Stimulated activated naive CD4-positive, alpha-beta T cell (primary cell): ENCODE results near the gene AKT2.
"Not testable (repeated sequence)": the region's sequence is repeated elsewhere in the genome, so short reads cannot be mapped to it uniquely, and the experiment has no call there.

Experiments used
- DNase-seq, 6 experiments: peaks; one replicate each; lab custom pipeline; 2025; lab: John Stamatoyannopoulos, UW

Gene AKT2

DNA sequence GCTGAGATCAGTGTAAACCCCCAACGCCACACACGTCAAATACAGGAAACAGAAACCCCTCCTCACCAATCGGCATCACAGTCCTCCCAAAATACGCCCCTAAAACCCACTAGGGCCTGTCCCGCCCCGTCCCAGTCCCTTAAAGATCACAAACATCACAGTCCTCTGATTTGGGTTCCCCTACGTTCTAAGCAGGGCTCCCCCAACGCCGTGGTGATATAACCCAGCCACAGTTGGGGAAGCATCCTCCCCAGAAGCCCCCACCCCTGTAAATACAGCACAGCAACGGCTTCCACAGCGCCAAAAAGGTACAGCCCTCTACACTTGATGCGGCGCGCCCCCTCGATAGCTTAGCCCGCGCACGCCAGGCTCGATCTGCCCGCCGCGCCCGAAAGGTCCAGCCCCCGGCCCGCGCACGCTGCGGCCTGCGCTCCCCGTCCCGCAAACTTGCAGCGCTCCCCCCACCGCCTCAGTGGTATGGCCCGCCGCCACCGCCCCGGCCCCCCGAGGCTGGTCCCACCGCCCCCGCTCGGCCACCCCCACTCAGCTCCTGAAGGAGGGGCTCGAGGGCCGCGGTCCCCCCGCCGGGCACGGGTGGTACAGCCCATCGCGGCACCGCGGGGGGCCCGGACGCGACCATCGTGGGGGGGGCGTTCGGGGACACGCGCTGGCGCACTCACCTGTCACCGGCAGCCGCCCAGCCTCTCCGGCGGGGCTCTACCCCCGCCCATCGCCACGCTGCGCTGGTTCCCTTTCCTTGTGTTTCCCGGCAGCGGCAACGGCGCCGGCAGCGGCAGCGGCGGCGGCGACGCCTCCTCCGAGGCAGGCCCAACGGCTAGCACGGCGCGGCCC lies at the start of gene AKT2:
TSS of gene AKT2 (minus strand) at position 845 of the 852 bp plus-strand sequence. CDS start 20,078 bp downstream, outside the sequence.
- DNase-seq, result peak; percentile 71 to 97 (median 80)

DNA sequence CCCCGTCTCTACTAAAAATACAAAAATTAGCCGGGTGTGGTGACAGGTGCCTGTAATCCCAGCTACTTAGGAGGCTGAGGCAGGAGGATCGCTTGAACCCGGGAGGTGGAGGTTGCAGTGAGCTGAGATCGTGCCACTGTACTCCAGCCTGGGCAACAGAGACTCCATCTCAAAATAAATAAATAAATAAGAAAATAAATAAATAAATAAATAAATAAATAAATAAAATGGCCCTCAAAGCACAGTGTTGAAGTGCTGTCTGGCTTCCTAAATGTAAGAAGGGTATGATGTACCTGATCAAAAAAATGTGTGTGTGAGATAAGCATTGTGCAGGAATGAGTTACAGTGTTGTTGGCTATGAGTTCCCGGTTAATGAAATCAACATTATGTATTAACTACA lies 47.9 kb upstream of the AKT2 start:
- not testable (repeated sequence) for DNase-seq

DNA sequence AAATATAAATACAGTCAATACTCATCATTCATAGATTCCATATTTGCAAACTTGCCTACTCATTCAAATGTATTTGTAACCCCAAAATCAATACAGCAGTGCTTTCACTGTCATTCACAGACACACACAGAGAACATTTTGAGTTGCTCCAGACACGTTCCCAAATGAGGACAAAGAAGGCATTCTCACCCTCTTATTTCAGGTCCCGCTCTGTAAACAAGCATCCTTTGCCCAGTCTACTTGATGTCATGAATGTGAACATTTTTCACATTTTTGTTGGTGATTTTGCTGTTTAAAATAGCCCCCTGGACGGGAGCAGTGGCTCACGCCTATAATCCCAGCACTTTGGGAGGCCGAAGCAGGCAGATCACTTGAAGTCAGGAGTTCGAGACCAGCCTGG lies 47.5 kb upstream of the AKT2 start:
- DNase-seq, result no peak

DNA sequence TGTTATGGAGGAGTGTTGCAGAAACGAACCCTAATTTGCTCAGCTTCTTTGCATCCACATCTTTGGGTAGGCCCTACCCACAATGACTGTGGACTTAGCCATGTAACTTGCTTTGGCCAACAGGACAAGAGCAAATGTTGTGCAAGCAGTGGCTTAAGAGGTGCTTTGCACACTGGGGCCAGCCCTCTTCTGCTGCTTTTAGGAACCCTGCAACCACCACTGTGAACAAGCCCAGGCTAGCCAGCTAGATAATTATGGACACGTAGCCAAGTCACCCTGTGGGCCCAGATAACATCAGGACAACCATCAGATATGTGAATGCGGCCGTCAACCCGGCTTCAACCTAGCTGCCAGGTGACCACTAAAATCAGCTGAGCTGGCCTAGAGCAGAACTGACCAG lies 45.9 kb upstream of the AKT2 start:
- DNase-seq, result no peak

DNA sequence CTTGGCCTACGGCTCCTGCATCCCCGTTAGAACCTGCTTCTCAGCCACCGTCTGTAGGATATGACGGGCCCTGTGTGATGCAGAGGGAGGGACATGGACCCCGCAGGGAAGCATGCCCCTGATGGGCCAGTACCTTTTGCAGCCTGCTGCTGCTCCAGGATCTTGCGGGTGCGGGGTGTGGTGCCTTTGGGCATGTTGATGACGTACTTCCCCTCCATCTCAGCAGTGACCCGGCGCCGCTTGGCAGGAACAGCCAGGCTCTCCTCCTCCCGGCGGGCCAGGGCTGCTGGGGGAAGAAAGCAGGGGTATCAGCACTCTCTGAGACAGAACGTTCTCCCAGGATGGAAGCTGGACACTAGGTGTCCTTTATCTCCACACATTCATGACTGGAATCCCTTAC lies 41.1 kb upstream of the AKT2 start:
- DNase-seq, result no peak

DNA sequence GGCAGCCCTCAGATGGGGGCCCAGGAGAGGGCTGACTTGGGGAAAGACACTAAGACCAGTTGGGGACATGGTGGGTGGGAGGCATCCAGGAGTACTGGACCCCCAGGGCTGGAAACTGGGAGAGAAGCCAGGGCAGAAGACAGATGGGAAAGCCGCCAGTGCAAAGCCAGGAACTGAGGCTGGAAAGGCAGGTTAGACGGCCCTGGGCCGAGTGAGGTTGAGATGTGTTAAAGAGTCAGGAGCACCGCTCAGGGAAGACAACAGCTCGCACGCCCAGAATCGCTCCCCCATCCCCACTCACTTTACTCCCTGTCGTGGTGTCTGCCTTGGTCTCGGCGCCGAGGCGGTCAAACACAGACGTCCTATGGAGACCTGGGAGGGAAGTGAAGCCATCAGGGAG lies 38.6 kb upstream of the AKT2 start:
- DNase-seq, result no peak

DNA sequence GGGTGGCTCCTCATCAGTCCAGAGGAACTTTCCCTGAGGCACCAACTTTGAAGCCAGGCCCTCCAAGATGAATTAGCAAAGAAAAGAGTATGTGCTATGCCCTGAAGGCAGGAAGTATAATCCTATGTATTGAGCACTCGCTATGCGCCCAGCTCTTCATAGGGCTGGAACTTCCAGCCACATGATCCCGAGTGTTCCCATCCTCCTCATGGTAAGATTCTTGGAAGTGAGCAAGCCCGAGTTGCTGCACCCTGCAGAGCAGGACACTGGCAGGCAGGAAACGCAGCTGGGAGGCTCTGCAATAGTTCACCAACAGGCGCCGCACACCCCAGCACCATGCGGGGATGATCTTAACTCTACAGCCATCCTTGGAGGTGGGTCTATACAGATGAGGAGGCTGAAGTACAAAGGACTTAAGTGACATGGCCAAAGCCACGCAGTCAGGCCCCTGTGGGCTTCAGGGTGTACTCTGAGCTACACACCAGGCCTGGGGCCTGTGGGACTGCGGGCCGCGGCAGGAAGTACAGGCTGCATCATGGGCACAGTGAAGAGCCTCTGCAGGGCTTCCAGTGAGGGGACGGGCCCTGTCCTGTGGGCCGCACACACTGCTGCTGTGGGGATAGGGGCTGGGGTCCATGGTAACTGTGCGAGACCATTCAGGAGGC lies 37.9 kb upstream of the AKT2 start:
- DNase-seq, result no peak

DNA sequence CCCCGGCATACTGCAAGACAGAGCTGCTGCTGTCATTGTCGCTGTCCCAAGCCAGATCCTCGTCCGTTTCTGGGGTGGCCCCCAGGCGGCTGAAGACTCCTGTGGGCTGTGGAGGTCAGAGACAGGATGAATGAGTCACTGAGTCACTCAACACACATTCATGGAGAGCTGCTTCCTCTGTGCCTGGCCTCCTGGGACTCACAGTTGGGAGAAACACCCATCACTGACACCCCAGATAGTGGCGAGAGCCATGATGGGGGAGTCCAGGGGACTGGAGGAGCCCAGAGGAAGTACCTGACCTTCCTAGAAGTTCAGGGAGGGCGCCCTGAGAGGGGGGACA lies 37.1 kb upstream of the AKT2 start:
- DNase-seq, result no peak

DNA sequence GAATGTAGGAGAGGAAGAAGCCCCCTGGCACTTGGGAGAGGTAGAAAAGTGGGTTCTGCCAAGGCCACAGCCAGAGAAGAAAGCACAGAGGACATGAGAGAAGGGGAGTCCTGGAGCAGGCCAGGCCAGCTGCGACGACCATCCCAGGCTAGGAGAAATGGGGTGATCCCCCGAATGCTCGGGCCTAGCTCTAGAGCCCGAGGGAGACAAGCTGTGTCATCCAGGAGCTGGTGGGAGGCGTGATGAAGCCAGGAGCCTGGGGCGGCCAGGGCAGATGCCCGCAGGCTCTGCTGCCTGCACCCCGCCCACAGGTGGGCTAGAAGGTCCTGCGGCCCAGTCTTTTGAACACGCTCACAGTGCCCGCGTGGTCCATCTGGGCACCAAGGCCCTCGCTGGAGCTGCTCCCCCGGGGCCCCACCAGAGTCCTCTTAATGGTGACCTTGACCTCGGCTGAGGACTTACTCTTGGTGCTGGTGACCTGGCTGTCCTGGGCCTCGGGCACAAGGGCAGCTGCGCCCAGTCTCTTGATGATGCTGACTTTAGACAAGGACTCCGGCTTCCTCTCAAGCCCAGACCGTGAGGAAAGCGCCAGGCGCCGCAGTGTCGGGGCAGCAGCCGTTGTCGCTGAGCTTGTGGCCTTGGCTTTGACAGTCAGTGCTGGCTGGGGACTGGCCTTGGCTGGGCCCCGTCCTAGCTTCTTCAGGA lies 36.6 kb upstream of the AKT2 start:
- DNase-seq, result no peak

DNA sequence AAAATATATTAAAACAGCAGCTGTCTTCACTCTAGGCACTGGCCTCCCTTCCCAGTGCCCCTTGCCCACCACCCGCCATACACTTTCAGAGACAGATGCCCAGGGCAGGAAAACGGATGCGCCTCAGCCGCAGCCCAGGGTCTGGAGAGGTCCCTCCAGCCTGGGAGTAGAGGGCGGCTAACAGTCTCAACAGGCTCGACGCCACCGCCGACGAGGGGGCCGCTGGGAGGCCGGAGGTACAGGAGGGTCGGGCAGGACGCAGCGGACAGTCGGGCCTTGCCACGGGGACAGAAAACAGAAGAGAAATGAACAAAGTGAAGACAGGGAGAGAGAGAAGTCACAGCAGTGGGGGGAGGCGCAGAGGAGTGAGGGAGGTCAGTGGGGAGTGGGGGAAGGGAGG lies 35.9 kb upstream of the AKT2 start:
- DNase-seq, result no peak

DNA sequence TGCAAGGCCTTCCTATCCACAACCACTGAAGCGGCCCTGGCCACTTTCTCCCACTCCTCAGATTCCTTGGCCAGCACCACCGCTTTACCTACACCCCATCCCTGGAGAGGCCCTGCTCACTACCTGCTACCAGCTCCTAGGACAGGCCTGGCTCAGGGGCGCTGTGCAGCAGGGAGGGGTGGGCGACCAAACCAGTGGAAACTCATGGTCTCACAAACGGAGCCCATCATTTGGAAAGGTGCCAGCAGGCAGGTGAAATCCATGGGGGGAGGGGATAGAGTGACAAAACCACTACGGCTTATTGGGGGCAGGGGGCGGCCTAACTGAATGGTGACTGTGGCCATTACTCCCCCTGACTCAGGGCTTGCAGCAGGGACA lies 35.4 kb upstream of the AKT2 start:
- no peak for DNase-seq

DNA sequence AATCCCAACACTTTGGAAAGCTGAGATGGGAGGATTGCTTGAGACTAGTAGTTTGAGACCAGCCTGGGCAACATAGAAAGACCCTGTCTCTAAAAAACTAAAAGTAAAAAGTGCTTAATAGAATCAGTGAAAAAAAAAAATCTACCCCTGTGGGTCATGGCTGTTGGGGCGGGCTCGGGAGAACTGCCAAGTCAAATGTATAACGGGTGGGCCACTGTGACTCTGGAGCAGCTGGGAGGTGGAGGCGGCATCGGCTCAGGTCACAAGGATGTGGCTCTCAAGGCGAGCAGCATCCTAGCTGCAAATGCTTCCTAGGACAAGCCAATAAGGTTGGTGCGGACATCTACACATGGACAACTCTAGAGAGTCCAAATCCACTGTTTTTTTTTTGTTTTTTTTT lies 32.2 kb upstream of the AKT2 start:
- DNase-seq, result no peak

DNA sequence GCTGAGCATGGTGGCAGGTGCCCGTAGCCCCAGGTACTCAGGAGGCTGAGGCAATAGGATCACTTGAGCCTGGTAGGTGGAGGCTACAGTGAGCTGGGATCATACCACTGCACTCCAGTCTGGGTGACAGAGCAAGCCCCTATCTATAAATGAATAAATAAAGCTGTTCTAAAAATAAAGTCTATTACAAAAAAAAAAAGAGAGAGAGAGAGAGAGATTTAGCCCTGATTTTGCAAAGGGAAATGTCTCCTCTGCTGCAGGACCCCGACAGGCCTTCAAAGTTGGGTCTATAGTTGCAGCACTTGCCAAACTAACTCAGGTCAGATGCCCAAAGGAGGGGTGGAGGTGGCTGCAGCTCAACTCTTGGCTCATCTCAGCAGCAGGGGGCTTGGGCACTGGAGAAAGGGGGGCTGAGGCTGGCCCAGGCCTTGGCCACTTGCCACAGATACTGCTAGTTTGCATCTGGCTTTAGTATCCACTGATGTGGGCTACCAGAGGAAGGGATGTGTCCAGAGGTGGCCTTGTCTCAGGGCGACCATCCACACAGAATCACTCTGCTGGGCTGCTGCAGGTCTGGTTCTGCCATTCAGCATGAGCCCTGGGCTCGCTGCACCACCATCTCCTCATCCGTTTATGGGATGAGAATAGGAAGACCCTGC lies 30.8 kb upstream of the AKT2 start:
- DNase-seq, result no peak

DNA sequence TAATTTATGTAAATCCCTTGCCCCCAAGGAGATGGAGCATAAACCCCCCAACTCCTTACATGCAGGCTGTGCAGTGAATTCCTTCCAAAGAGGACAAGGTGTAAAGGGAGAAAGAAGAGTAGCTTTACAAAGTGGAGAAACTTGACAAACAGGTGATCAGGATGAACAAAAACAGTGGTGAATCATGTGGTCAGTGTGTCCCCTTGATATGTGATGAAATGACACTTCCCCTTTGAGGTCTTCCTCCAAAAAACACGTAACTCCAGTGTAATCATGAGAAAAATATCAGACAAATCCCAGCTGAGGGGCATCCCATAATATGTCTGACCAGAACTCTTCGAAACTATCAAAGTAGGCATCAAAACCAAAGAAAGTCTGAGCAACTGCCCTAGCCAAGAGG lies 29.5 kb upstream of the AKT2 start:
- DNase-seq, result no peak

DNA sequence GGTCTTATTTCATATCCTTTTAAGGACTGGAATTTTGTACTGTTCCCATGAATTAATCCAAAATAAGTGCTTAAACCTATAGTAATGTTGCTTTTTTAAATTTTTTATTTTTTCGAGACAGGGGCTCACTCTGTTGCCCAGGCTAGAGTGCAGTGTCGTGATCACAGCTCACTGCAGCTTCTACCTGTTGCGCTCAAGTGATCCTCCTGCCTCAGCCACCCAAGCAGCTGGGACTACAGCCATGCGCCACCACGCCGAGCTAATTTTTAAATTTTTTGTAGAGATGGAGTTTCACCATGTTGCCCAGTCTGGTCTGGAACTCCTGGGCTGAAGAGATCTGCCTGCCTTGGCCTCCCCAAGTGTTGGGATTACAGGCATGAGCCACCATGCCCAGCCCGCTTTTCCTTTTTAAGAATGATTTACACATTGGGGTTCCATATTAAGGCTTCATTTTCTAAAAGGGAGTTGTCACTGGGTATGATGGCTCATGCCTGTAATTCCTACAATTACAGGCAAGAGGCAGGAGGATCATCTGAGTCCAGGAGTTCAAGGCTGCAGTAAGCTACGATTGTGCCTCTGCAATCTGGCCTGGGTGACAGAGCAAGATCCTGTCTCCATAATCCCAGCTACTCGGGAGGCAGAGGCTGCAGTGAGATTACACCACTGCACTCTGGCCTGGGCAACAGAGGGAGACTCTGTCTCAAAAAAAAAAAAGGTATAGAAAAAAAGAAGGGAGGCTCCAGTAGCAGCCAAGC lies 28.3 kb upstream of the AKT2 start:
- DNase-seq, result no peak

DNA sequence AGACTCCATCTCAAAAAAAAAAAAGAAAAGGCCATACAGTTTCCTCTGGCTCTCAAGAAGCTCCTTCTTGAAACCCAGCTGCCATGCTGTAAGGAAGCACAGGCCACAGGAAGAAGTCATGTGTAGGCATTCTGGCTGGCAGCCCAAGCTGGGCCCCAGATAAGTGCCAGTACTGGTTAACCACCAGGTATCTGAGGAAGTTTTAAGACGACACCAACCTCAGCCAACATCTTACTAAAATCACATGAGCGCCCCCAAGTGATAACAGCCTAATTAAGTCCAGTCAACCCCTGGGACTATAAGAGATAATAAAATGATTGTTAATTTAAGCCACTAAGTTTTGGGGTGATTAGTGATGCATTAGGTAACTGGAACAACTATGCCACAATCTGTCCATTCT lies 27.4 kb upstream of the AKT2 start:
- no peak for DNase-seq

DNA sequence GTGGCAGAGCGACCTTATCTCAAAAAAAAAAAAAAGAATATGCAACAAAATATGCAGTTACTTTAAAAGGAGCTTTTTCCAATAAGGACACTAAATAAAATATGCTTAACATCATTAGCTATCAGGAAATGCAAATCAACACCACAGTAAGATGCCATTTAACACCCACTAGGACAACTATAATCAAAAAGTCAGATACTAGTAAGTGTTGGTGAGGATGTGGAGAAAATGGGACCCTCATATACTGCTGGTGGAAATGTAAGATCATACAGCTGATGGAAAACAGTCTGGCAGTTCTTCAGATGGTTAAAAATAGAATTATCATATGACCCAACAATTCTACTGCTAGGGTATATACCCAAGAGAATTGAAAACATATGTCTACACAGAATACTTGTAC lies 24.5 kb upstream of the AKT2 start:
- no peak for DNase-seq

DNA sequence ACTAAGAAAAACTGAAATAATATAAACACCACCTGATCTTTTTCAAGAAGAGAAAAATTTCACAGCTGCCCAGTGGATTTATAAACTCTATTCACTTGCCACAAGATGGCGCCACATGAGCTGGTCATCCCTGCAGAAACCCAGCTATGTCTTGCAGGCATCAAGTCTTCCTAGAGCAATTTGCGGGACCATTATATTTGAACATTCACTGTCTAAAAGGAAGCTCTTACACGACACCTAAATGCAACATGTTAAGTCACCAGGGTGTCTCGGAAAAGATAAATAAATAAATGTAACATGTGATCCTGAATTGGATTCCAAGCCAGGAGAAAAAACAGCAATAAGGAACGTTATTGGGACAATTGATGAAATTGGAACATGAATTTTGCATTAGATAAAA lies 20.3 kb upstream of the AKT2 start:
- DNase-seq, result peak; percentile 14 to 74 (median 62)

DNA sequence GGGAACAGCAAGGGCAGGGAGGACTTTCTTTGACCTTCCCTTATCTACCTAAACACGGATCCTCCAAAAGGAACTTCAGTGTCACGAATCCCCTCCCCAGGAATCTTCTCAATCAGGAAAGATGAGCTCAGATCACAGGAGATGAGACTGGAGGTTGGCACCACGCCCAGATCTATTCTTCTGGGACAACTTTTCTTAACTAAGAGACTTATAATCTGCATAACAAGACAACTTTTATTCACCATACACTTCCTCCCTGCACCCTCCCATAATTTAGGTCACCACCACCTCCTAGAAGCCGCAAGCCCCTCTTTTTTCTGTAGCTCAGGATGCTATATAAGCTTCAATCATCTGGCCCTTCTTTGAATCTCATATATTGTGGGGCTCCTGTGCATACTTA lies 19.2 kb upstream of the AKT2 start:
- no peak for DNase-seq

DNA sequence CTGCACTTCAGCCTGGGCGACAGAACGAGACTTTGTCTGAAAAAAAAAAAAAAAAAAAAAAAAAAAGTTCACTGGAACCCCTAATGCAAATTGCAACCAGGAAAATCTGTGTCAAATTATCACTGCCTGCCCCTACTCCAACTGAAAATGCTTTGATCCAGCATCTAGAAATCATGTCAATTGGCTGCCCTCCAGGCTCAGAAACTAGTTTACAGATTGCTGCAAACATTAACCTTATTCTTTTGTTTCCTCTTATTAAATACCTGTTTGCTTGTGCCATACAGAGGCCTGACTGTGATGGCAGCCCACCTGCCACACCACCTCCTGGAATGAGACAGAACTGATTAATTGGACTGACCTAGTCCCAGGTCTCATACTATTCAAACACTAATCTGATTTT lies 18.6 kb upstream of the AKT2 start:
- DNase-seq, result no peak

DNA sequence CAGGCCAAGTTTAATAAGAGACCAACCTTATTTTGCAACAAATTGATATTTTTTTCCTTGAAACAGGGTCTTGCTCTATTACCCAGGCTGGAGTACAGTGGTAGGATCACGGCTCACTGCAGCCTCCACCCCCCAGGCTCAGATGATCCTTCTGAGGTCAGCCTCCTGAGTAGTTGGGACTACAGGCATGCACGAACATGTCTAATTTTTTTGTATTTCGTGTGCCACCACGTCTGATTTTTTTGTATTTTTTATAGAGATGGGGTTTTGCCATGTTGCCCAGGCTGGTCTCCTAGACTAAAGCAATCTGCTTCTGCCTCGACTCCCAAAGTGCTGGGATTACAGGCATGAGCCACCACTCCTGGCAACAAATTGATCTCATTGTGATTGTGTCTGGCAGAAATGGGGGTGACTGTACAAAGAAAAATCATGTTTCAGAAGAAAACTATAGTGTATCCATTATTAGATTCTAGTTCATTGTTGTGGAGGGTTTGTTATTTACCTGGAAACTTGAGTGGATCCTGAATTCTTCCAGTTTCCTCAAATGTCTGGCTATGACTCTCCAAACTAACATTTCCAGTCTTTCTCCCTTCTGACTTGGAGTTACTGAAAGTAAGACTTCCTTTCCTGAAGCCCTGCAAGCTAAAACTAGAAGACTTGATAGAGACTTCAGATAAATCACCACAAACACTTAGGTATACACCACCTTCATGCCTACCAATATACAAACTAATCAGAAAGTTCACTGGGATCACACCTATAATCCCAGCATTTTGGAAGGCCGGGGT lies 17.3 kb upstream of the AKT2 start:
- DNase-seq, result no peak
